GM23248 (cell line): Measurements from ENCODE around the gene ARFGAP3. TPM values are rescaled to one million over a fixed set of nuclear protein-coding genes. Genes with fewer than 3 reads are reported as not detected.

ENCODE experiments used
- DNase-seq: peaks from one replicate; pipeline ENCODE4 v3.0.0-alpha.2; 2015
- H2AFZ ChIP-seq: fragments of 200-600 bp; sonication (generic); 2 replicates; pipeline ENCODE4 v1.6.1; 2016; ENCODE audit warnings: antibody characterized with exemption
- H3F3A ChIP-seq: fragments of 200-600 bp; sonication (generic); 2 replicates; pipeline ENCODE4 v1.6.1; 2016; ENCODE audit warnings: mild to moderate bottlenecking, antibody characterized with exemption, mixed run types; ENCODE audit not compliant: insufficient read depth
- H3K27ac ChIP-seq: fragments of 200-600 bp; sonication (generic); 2 replicates; pipeline ENCODE4 v1.5.1; 2016; ENCODE audit warnings: mild to moderate bottlenecking
- H3K27me3 ChIP-seq: fragments of 200-600 bp; sonication (generic); replicated peaks from 2 replicates; pipeline ENCODE4 v1.6.1; 2016; ENCODE audit warnings: mild to moderate bottlenecking; ENCODE audit not compliant: insufficient read depth
- H3K36me3 ChIP-seq: fragments of 200-600 bp; sonication (generic); 2 replicates; pipeline ENCODE4 v1.6.1; 2016; ENCODE audit warnings: low read depth, mild to moderate bottlenecking
- H3K4me1 ChIP-seq: fragments of 200-600 bp; sonication (generic); 2 replicates; pipeline ENCODE4 v1.6.1; 2016; ENCODE audit warnings: mild to moderate bottlenecking; ENCODE audit not compliant: insufficient read depth
- H3K4me2 ChIP-seq: fragments of 200-600 bp; sonication (generic); one replicate; pipeline ENCODE4 v1.6.1; 2016; ENCODE audit warnings: mild to moderate bottlenecking; ENCODE audit not compliant: unreplicated experiment
- H3K4me3 ChIP-seq: fragments of 200-600 bp; sonication (generic); 2 replicates; pipeline ENCODE4 v1.5.1; 2016; ENCODE audit warnings: mild to moderate bottlenecking
- H3K79me2 ChIP-seq: fragments of 200-600 bp; sonication (generic); 2 replicates; pipeline ENCODE4 v1.6.1; 2016; ENCODE audit warnings: mild to moderate bottlenecking; ENCODE audit not compliant: insufficient read depth
- H3K9ac ChIP-seq: fragments of 200-600 bp; sonication (generic); 2 replicates; pipeline ENCODE4 v1.6.1; 2016; ENCODE audit warnings: mild to moderate bottlenecking
- H3K9me2 ChIP-seq: fragments of 200-600 bp; sonication (generic); 2 replicates; pipeline ENCODE4 v1.6.1; 2016; ENCODE audit warnings: mixed run types, mild to moderate bottlenecking, moderate library complexity; ENCODE audit not compliant: insufficient read depth
- H3K9me3 ChIP-seq: fragments of 200-600 bp; sonication (generic); one replicate; pipeline ENCODE4 v1.6.1; 2017; ENCODE audit warnings: low read depth
- H4K20me1 ChIP-seq: fragments of 200-600 bp; sonication (generic); 2 replicates; pipeline ENCODE4 v1.6.0; 2016; ENCODE audit not compliant: insufficient read depth
- EZH2 ChIP-seq: fragments of 200-600 bp; sonication (generic); IDR thresholded peaks from 2 replicates; pipeline ENCODE4 v1.6.1; 2018; ENCODE audit warnings: antibody characterized with exemption, mild to moderate bottlenecking; ENCODE audit not compliant: insufficient read depth, poor library complexity, severe bottlenecking
- EZH2phosphoT487 ChIP-seq: fragments of 200-600 bp; sonication (generic); IDR thresholded peaks from 2 replicates; pipeline ENCODE4 v1.6.1; 2018; ENCODE audit warnings: antibody characterized with exemption, moderate library complexity, mild to moderate bottlenecking, low read depth; ENCODE audit not compliant: insufficient read depth
- WGBS, 2 experiments: methylation state at CpG; one replicate each; pipeline ENCODE4 v1.1.6; 2015 to 2017; ENCODE audit warnings: low lambda C conversion rate in 2 of 2, low coverage in 1 of 2; ENCODE audit errors: missing lambda C conversion rate in 2 of 2; 5-methylcytosine and 5-hydroxymethylcytosine counted together
- in situ Hi-C: fragments of 300-500 bp; cut with MboI; formaldehyde crosslinking; loops from 2 replicates; pipeline ENCODE4 v1.15.0; 2020
- polyA plus RNA-seq: library from polyadenylated mRNA; unstranded; fragments of >200 nt; fragmentation: Nextera tagmentation; extraction: Ambion mirVana; gene quantifications from 2 replicates; pipeline ENCODE4 v1.2.1, GENCODE V29; 2016
- total RNA-seq: library from RNA; depleted of rRNA; stranded (reverse); fragments of >200 nt; shearing (Covaris generic); gene quantifications from 2 replicates; pipeline ENCODE4 v1.2.3, GENCODE V29; 2014

The ARFGAP3 gene
- total and polyA plus RNA-seq, 2 experiments from 2014 or later = 81.5 to 96.8 TPM

DNA sequence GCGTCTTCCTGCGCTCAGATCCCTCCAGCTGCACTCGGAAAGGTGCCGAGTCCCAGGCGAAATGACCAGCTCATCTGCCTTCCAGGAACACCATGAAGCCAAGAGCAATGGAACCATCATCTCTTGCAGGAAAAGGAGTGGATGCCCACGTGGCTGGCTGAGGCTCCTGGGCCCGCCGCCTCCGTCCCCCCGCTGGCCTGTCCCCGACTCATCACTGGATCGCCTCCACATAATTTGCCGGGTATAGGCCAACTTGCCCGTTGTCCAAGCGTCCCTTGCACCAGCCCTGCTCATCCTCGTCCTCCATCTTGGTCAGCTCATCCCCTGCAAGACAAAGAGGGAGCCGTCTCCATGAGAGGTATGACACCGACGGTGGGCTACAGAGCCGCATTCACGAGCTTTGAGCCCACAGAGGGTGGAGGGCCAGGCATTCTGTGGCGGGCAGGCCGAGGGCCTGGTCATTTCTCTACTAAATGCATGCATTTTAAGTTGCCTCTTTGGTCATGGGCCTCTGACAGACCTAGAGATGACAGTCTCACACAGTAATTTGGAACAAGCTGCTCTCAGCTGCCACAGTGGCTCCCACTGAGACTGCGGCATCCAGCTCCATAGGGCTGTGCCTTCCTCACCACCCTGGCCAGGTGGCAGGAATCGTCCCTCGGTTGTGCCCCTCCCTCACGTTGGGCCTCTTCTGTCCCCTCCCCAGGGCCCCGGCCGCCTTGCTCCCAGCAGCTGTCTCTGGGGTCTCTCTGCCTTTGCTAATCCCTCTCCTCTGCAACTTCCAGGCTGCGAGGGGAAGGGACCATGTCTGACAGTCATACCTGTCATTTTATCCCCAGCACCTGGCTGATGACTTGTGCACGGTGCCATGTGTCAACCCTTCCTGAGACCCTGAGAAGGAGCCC is 14.3 kb upstream of the ARFGAP3 start:
- Histone ChIP-seq H3K4me2 (no peak overlapping the region), H3K9ac (no peak overlapping the region), H3K4me1 (no peaks in the 10 kb centered on the region), H2AFZ (no peak overlapping the region), H3F3A (no peaks in the 10 kb centered on the region), H3K9me3 (no peaks in the 10 kb centered on the region), H3K4me3 (no peak overlapping the region), H3K27me3 (no peaks in the 10 kb centered on the region), H3K27ac (no peak overlapping the region), H3K9me2 (no peaks in the 10 kb centered on the region), H3K79me2 (no peaks in the 10 kb centered on the region), H3K36me3 (peaks cover 6% of the 10 kb centered on the region; the same call in 1 of the 2 replicates), H4K20me1 (no peaks in the 10 kb centered on the region)
- in situ Hi-C loops = no loop called here
- 93 to 97% methylated on average over 30 to 31 of the region's 31 CpGs for WGBS, 2 experiments
- DNase-seq = no peak
- TF ChIP-seq EZH2 (no peak), EZH2phosphoT487 (no peak)

DNA sequence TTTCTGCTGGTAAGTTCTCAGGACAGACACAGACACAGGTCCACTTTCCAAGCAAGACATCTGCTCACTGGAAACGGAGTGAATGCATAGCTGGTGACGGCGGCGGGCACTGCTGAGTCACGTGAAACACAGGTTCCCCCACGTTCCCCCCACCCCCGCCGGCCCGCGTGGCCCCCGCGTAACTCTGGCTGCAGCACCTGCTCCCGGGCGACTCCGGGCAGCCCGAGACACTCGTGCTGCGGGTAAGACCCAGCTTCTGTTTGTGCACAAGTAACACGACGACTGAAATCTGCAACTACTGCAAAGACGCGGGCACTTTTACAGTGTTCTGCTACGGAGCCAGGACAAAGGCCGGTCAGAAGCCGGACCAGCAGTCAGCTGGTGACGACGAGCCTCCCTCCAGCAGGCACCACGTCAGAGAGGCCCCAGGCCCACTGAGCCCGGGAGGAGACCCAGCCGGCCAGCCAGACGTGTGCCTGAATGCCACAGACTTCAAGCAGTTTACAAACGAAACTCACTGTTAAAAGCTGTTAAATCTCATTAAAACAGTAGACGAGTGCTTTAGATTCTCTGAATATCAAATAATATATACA is 12.9 kb upstream of the ARFGAP3 start:
- H4K20me1 ChIP-seq = no peaks in the 10 kb centered on the region
- TF ChIP-seq EZH2phosphoT487 (no peak), EZH2 (no peak)
- no peaks in the 10 kb centered on the region for H3K27me3 ChIP-seq
- H3K9ac ChIP-seq = no peak overlapping the region
- H3F3A ChIP-seq = peaks cover 4% of the 10 kb centered on the region; the same call in 1 of the 2 replicates
- H3K79me2 ChIP-seq = no peaks in the 10 kb centered on the region
- H2AFZ ChIP-seq = no peak overlapping the region
- in situ Hi-C loops = no loop called here
- H3K4me1 ChIP-seq = no peaks in the 10 kb centered on the region
- H3K27ac ChIP-seq = no peak overlapping the region
- H3K36me3 ChIP-seq = peaks cover 6% of the 10 kb centered on the region; the same call in 1 of the 2 replicates
- no peak overlapping the region for H3K4me3 ChIP-seq
- no peak overlapping the region for H3K4me2 ChIP-seq
- H3K9me2 ChIP-seq = no peaks in the 10 kb centered on the region
- H3K9me3 ChIP-seq = no peaks in the 10 kb centered on the region
- no peak for DNase-seq
- WGBS, 2 experiments = 90 to 91% methylated on average over 19 to 33 of the region's 33 CpGs

DNA sequence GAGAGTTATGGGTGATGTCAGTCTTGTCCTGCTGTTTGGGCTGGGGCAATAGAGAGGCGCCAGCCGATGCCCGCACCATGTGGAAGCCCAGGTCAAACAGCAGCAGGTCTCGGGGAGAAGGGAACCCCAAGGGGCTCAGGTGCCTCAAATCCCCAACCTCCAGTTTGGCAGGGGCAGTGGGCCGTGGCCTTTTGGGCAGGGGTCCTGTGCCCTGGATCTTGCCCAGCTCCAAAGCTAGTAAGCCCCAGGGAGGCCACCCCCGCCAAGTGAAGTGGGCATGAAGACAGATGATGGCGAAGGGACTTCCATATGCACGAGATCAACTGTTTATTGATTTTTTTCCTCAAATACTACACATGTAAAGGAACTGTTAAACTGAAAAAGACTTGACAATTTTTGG is 12.4 kb upstream of the ARFGAP3 start:
- in situ Hi-C loops = no loop called here
- no peak overlapping the region for H3K4me2 ChIP-seq

DNA sequence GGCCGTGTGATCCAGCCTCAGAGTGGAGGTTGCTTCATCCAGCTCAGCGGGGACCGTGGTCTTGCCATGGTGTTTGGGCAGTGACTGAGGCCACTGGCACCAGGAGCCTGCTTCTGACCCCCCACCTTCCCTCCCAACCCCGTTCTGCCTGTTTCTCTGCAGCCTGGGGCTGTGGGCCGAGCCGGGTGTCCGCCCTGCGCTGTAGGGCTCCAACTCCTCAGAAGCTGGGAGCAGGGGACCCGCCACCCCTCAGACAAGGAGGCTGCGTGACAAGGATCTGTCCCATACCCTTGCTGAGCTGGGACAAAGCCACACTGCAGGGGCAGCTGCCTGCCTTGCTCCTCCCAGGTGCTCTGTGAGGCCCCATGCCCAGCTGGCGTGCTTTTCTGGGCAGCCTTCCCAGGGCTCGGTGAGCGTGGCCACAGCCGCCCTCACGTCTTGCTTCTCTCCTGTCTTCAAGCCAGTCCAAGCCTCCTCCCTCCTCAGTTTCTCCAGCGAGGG is 11.7 kb upstream of the ARFGAP3 start:
- no peaks in the 10 kb centered on the region for H3K9me2 ChIP-seq
- peaks cover under 1% of the 10 kb centered on the region for H3K4me1 ChIP-seq
- DNase-seq = no peak
- no peaks in the 10 kb centered on the region for H3K79me2 ChIP-seq
- H2AFZ ChIP-seq = no peak overlapping the region
- in situ Hi-C loops = no loop called here
- H3K9ac ChIP-seq = no peak overlapping the region
- H3K36me3 ChIP-seq = peaks cover 6% of the 10 kb centered on the region; the same call in 1 of the 2 replicates
- no peaks in the 10 kb centered on the region for H4K20me1 ChIP-seq
- H3F3A ChIP-seq = peaks cover 15% of the 10 kb centered on the region
- TF ChIP-seq EZH2phosphoT487 (no peak), EZH2 (no peak)
- H3K27ac ChIP-seq = no peak overlapping the region
- 59 to 70% methylated on average over 12 to 16 of the region's 16 CpGs for WGBS, 2 experiments
- H3K4me2 ChIP-seq = no peak overlapping the region
- no peaks in the 10 kb centered on the region for H3K27me3 ChIP-seq
- H3K4me3 ChIP-seq = no peak overlapping the region
- no peaks in the 10 kb centered on the region for H3K9me3 ChIP-seq

More for the DNA sequence above, 12.4 kb upstream of the ARFGAP3 start:
- Histone ChIP-seq H4K20me1 (no peaks in the 10 kb centered on the region), H3K9me2 (no peaks in the 10 kb centered on the region), H3K79me2 (no peaks in the 10 kb centered on the region), H3K9me3 (no peaks in the 10 kb centered on the region), H3K4me3 (no peak overlapping the region), H3F3A (peaks cover 10% of the 10 kb centered on the region; the same call in 1 of the 2 replicates), H3K9ac (no peak overlapping the region), H3K27ac (no peak overlapping the region), H3K4me1 (no peaks in the 10 kb centered on the region), H3K27me3 (no peaks in the 10 kb centered on the region), H2AFZ (no peak overlapping the region), H3K36me3 (peaks cover 6% of the 10 kb centered on the region; the same call in 1 of the 2 replicates)
- DNase-seq = no peak
- TF ChIP-seq EZH2phosphoT487 = no peak
- WGBS, 2 experiments = 86 to 88% methylated on average over 8 of the region's 8 CpGs
